SJCRH30 (cell line): ENCODE results near the gene TBC1D19. TPM values are rescaled to one million over a fixed set of nuclear protein-coding genes. Genes with fewer than 3 reads are reported as not detected.

Source experiments
- DNase-seq, 2 experiments: peaks; one replicate each; pipeline ENCODE4 v3.0.0-alpha.2; 2015 to 2020
- H3K27ac ChIP-seq: fragments of 250-450 bp; sonication (Bioruptor Pico); 2 replicates; pipeline ENCODE4 v1.5.1; 2020; ENCODE audit warnings: mild to moderate bottlenecking, moderate library complexity
- H3K27me3 ChIP-seq: fragments of 250-450 bp; sonication (Bioruptor Pico); 2 replicates; pipeline ENCODE4 v1.5.1; 2020; ENCODE audit warnings: mild to moderate bottlenecking, moderate library complexity
- H3K36me3 ChIP-seq: fragments of 250-450 bp; sonication (Bioruptor Pico); 2 replicates; pipeline ENCODE4 v1.5.1; 2020; ENCODE audit warnings: mild to moderate bottlenecking, moderate library complexity
- H3K4me1 ChIP-seq: fragments of 250-450 bp; sonication (Bioruptor Pico); 2 replicates; pipeline ENCODE4 v1.5.1; 2020; ENCODE audit warnings: mild to moderate bottlenecking, moderate library complexity
- H3K4me3 ChIP-seq: fragments of 250-450 bp; sonication (Bioruptor Pico); 2 replicates; pipeline ENCODE4 v1.5.1; 2020; ENCODE audit warnings: mild to moderate bottlenecking, moderate library complexity
- H3K9me3 ChIP-seq: fragments of 250-450 bp; sonication (Bioruptor Pico); replicated peaks from 2 replicates; pipeline ENCODE4 v1.5.1; 2020; ENCODE audit warnings: mild to moderate bottlenecking, moderate library complexity
- total RNA-seq: library from RNA; depleted of rRNA; stranded (reverse); fragments of >200 nt; shearing (Covaris generic); gene quantifications from 2 replicates; pipeline ENCODE4 v1.2.3, GENCODE V29; 2014

Gene TBC1D19
- total RNA-seq, 1 experiment from 2014 or later: 12.5 TPM

GRCh38 chr4:26751004-26751403, 167.1 kb downstream of the TBC1D19 start:
- H3K9me3 ChIP-seq: no peaks in the 10 kb centered on the region
- no peaks in the 10 kb centered on the region for H3K27me3 ChIP-seq
- no peak overlapping the region for H3K27ac ChIP-seq

GRCh38 chr4:26751838-26752237, 168.0 kb downstream of the TBC1D19 start:
- H3K27ac ChIP-seq: no peak overlapping the region
- no peak for DNase-seq
- peaks cover 11% of the 10 kb centered on the region for H3K4me1 ChIP-seq
- H3K27me3 ChIP-seq: no peaks in the 10 kb centered on the region
- no peaks in the 10 kb centered on the region for H3K36me3 ChIP-seq
- no peaks in the 10 kb centered on the region for H3K9me3 ChIP-seq
- H3K4me3 ChIP-seq: no peak overlapping the region

More at GRCh38 chr4:26751004-26751403, 167.1 kb downstream of the TBC1D19 start:
- Histone ChIP-seq H3K36me3 (no peaks in the 10 kb centered on the region), H3K4me1 (peaks cover 11% of the 10 kb centered on the region), H3K4me3 (no peak overlapping the region)
- no peak for DNase-seq

- peaks cover 11% of the 10 kb centered on the region for H3K4me1 ChIP-seq
- H3K9me3 ChIP-seq: no peaks in the 10 kb centered on the region
- DNase-seq: no peak
- no peaks in the 10 kb centered on the region for H3K36me3 ChIP-seq
- no peak overlapping the region for H3K27ac ChIP-seq
- H3K27me3 ChIP-seq: no peaks in the 10 kb centered on the region
- H3K4me3 ChIP-seq: no peak overlapping the region
Measured at GRCh38 chr4:26753187-26753586, 169.3 kb downstream of the TBC1D19 start.

- DNase-seq: peak; percentile 78 to 82
- Histone ChIP-seq H3K4me3 (no peak overlapping the region), H3K36me3 (no peaks in the 10 kb centered on the region), H3K9me3 (no peaks in the 10 kb centered on the region), H3K27ac (no peak overlapping the region), H3K27me3 (no peaks in the 10 kb centered on the region), H3K4me1 (peaks cover 11% of the 10 kb centered on the region)
Measured at GRCh38 chr4:26753617-26754016, 169.7 kb downstream of the TBC1D19 start.

GRCh38 chr4:26757751-26758150, 173.9 kb downstream of the TBC1D19 start:
- Histone ChIP-seq H3K9me3 (no peaks in the 10 kb centered on the region), H3K36me3 (no peaks in the 10 kb centered on the region), H3K27me3 (no peaks in the 10 kb centered on the region), H3K4me1 (peaks cover 11% of the 10 kb centered on the region), H3K27ac (no peak overlapping the region), H3K4me3 (no peak overlapping the region)
- DNase-seq: no peak

GRCh38 chr4:26758899-26759298, 175.0 kb downstream of the TBC1D19 start:
- H3K27me3 ChIP-seq: no peaks in the 10 kb centered on the region
- H3K36me3 ChIP-seq: no peaks in the 10 kb centered on the region
- H3K4me1 ChIP-seq: peaks cover 2% of the 10 kb centered on the region
- H3K4me3 ChIP-seq: no peak overlapping the region
- H3K9me3 ChIP-seq: no peaks in the 10 kb centered on the region
- H3K27ac ChIP-seq: no peak overlapping the region
- no peak for DNase-seq

GRCh38 chr4:26762650-26763049, 178.8 kb downstream of the TBC1D19 start:
- Histone ChIP-seq H3K27me3 (no peaks in the 10 kb centered on the region), H3K36me3 (no peaks in the 10 kb centered on the region)
- DNase-seq: peak in 1 of 2 experiments; percentile 13

GRCh38 chr4:26763063-26763462, 179.2 kb downstream of the TBC1D19 start:
- Histone ChIP-seq H3K27me3 (no peaks in the 10 kb centered on the region), H3K9me3 (no peaks in the 10 kb centered on the region), H3K36me3 (no peaks in the 10 kb centered on the region), H3K27ac (no peak overlapping the region), H3K4me3 (no peak overlapping the region), H3K4me1 (no peaks in the 10 kb centered on the region)
- DNase-seq: no peak

More at GRCh38 chr4:26762650-26763049, 178.8 kb downstream of the TBC1D19 start:
- H3K27ac ChIP-seq: no peak overlapping the region
- no peaks in the 10 kb centered on the region for H3K4me1 ChIP-seq
- H3K4me3 ChIP-seq: no peak overlapping the region
- no peaks in the 10 kb centered on the region for H3K9me3 ChIP-seq

- no peaks in the 10 kb centered on the region for H3K36me3 ChIP-seq
- H3K4me1 ChIP-seq: no peaks in the 10 kb centered on the region
- no peak overlapping the region for H3K27ac ChIP-seq
- H3K27me3 ChIP-seq: no peaks in the 10 kb centered on the region
- no peak overlapping the region for H3K4me3 ChIP-seq
- DNase-seq: no peak
- no peaks in the 10 kb centered on the region for H3K9me3 ChIP-seq
Measured at GRCh38 chr4:26763648-26764047, 179.8 kb downstream of the TBC1D19 start.

- H3K9me3 ChIP-seq: no peaks in the 10 kb centered on the region
- H3K4me3 ChIP-seq: no peak overlapping the region
- no peaks in the 10 kb centered on the region for H3K27me3 ChIP-seq
- DNase-seq: no peak
- no peaks in the 10 kb centered on the region for H3K36me3 ChIP-seq
- no peak overlapping the region for H3K27ac ChIP-seq
- no peaks in the 10 kb centered on the region for H3K4me1 ChIP-seq
Measured at GRCh38 chr4:26764231-26764630, 180.3 kb downstream of the TBC1D19 start.

GRCh38 chr4:26765515-26765914, 181.6 kb downstream of the TBC1D19 start:
- Histone ChIP-seq H3K4me1 (no peaks in the 10 kb centered on the region), H3K27ac (no peak overlapping the region), H3K27me3 (no peaks in the 10 kb centered on the region), H3K4me3 (no peak overlapping the region), H3K9me3 (no peaks in the 10 kb centered on the region), H3K36me3 (no peaks in the 10 kb centered on the region; the same call in 1 of the 2 replicates)
- no peak for DNase-seq

GRCh38 chr4:26766141-26766540, 182.3 kb downstream of the TBC1D19 start:
- Histone ChIP-seq H3K27me3 (no peaks in the 10 kb centered on the region), H3K4me3 (no peak overlapping the region), H3K9me3 (no peaks in the 10 kb centered on the region), H3K36me3 (no peaks in the 10 kb centered on the region; the same call in 1 of the 2 replicates), H3K4me1 (no peaks in the 10 kb centered on the region), H3K27ac (no peak overlapping the region)
- DNase-seq: no peak

GRCh38 chr4:26772096-26772873, 188.4 kb downstream of the TBC1D19 start:
- Histone ChIP-seq H3K4me3 (no peak overlapping the region), H3K9me3 (no peaks in the 10 kb centered on the region; the same call in 1 of the 2 replicates), H3K36me3 (no peaks in the 10 kb centered on the region; the same call in 1 of the 2 replicates), H3K27ac (no peak overlapping the region), H3K27me3 (no peaks in the 10 kb centered on the region), H3K4me1 (no peaks in the 10 kb centered on the region)
- no peak for DNase-seq

GRCh38 chr4:26779224-26779623, 195.3 kb downstream of the TBC1D19 start:
- Histone ChIP-seq H3K4me3 (no peak overlapping the region), H3K27me3 (no peaks in the 10 kb centered on the region), H3K36me3 (no peaks in the 10 kb centered on the region), H3K4me1 (no peaks in the 10 kb centered on the region), H3K27ac (no peak overlapping the region), H3K9me3 (no peaks in the 10 kb centered on the region; the same call in 1 of the 2 replicates)
- DNase-seq: no peak

GRCh38 chr4:26779674-26780073, 195.8 kb downstream of the TBC1D19 start:
- Histone ChIP-seq H3K27me3 (no peaks in the 10 kb centered on the region), H3K9me3 (no peaks in the 10 kb centered on the region), H3K36me3 (no peaks in the 10 kb centered on the region), H3K4me3 (no peak overlapping the region), H3K4me1 (no peaks in the 10 kb centered on the region), H3K27ac (no peak overlapping the region)
- DNase-seq: no peak

- H3K27me3 ChIP-seq: no peaks in the 10 kb centered on the region
- DNase-seq: no peak
- no peaks in the 10 kb centered on the region for H3K9me3 ChIP-seq
- H3K36me3 ChIP-seq: no peaks in the 10 kb centered on the region
- no peak overlapping the region for H3K4me3 ChIP-seq
- no peaks in the 10 kb centered on the region for H3K4me1 ChIP-seq
- no peak overlapping the region for H3K27ac ChIP-seq
Measured at GRCh38 chr4:26780539-26780938, 196.7 kb downstream of the TBC1D19 start.
